Left lung (tissue), 14 donors: ENCODE results near the gene BMPR1B. TPM values are rescaled to one million over a fixed set of nuclear protein-coding genes. Genes with fewer than 3 reads are reported as not detected.

ENCODE experiments used
- ATAC-seq: fragments of 200-7000 bp; cut with Tn5 transposase; one replicate; pipeline ENCODE4 v1.9.1; 2020; ENCODE audit warnings: moderate library complexity
- DNase-seq, 4 donors: peaks; one replicate each; pipeline ENCODE4 v3.0.0-alpha.2; 2013 to 2020
- H3K27ac ChIP-seq, 2 donors: fragments of 200-600 bp; sonication (generic) in 1 of 2; one replicate each; pipeline versions ENCODE4 v1.5.0 to v1.8.0; 2020 to 2021
- H3K27me3 ChIP-seq, 2 donors: fragments of 200-600 bp; sonication (generic) in 1 of 2; one replicate each; pipeline versions ENCODE4 v1.5.0 to v1.8.0; 2020 to 2021
- H3K36me3 ChIP-seq, 2 donors: fragments of 200-600 bp; sonication (generic) in 1 of 2; one replicate each; pipeline versions ENCODE4 v1.5.0 to v1.8.0; 2020 to 2021
- H3K4me1 ChIP-seq, 2 donors: fragments of 200-600 bp; one replicate each; pipeline ENCODE4 v1.8.0; 2021
- H3K4me3 ChIP-seq, 2 donors: fragments of 200-600 bp; sonication (generic) in 1 of 2; one replicate each; pipeline versions ENCODE4 v1.5.0 to v1.8.0; 2020 to 2021; ENCODE audit warnings: mild to moderate bottlenecking in 1 of 2
- H3K9me3 ChIP-seq, 2 donors: fragments of 200-600 bp; sonication (generic) in 1 of 2; one replicate each; pipeline versions ENCODE4 v1.5.0 to v1.8.0; 2020 to 2021
- intact Hi-C, 2 donors: fragments of 100-400 bp; cut with DNase I; formaldehyde crosslinking; loops; one replicate each; pipeline versions ENCODE4 v1.11.2 to v1.14.2; 2022
- long read RNA-seq, 12 donors: library from polyadenylated mRNA in 2 of 12; unstranded in 2 of 12; transcript quantifications; one replicate each; pipeline ENCODE4 v2.0.0 and lab custom pipeline, GENCODE V29; 2019 to 2026
- polyA plus RNA-seq, 6 donors: library from polyadenylated mRNA; unstranded; fragments of 120-200 nt; gene quantifications; one replicate each; pipeline ENCODE4 v1.2.1, GENCODE V29; 2013; ENCODE audit not compliant: insufficient read length in 6 of 6
- total RNA-seq, 2 donors: library from RNA; stranded (reverse); fragmentation: NEBNext Ultra II Directional; extraction: Animal tissue kit (Norgen Biotek cat#: 25700); gene quantifications; one replicate each; pipeline ENCODE4 v1.2.1, GENCODE V29; 2021
- TF ChIP-seq, protein P1 (sequence below), 2 donors: fragments of 200-600 bp; sonication (generic) in 1 of 2; IDR thresholded peaks; one replicate each; pipeline versions ENCODE4 v1.5.0 to v1.8.0; 2021; ENCODE audit warnings: antibody characterized with exemption in 2 of 2
- donor health status: DM: no; HTN: yes; CAD: no.
- donor health status: DM: no; HTN: no; CAD: no.

Gene BMPR1B
- total RNA-seq (1 to 10 TPM in 1 of 2 donors, under 1 TPM in 1; 0.61 to 3.3 TPM), polyA plus RNA-seq (1 to 10 TPM in 3 of 6 donors, under 1 TPM in 3; 0.67 to 1.3 (median 1.1) TPM)
- long read RNA-seq, donor 1: 0 reads
- long read RNA-seq, donor 2: 0 reads
- long read RNA-seq, donor 3: 0 reads
- long read RNA-seq, donor 4: 0 reads
- long read RNA-seq, donor 5: 0 reads
- long read RNA-seq, donor 6: 0 reads
- long read RNA-seq, donor 7: 0 reads
- long read RNA-seq, donor 8: 0 reads
- long read RNA-seq, donor 9: 0 reads
- long read RNA-seq, donor 10: 0 reads
- long read RNA-seq, donor 11, full-length matches to known transcripts: 4 of 10 reads
- long read RNA-seq, donor 11, partial matches to known transcripts: 6 of 10 reads
- long read RNA-seq, donor 11, other reads (novel, unspliced or antisense): 0 of 10 reads
- long read RNA-seq, donor 12: 0 reads

- DNase-seq: peak in 2 of 4 donors; percentile 33 to 50
Measured at GRCh38 chr4:94757192-94758140, at the start of gene BMPR1B. BMPR1B (plus strand) TSS chr4:94757955; CDS start chr4:95104425, 346,470 bp downstream.

GRCh38 chr4:94711635-94712034 is 46.1 kb upstream of the BMPR1B start:
- H3K9me3 ChIP-seq: no peaks in the 10 kb centered on the region
- DNase-seq: no peak

More at GRCh38 chr4:94757192-94758140, at the start of gene BMPR1B:
- Histone ChIP-seq H3K36me3 (no peaks in the 10 kb centered on the region), H3K27ac (no peak within 1 kb of the TSS), H3K27me3 (peaks cover 46 to 93% of the 10 kb centered on the region in 2 donors), H3K9me3 (no peaks in the 10 kb centered on the region), H3K4me1 (peaks cover 0 to 10% of the 10 kb centered on the region in 2 donors), H3K4me3 (peak within 1 kb of the TSS; percentile 19 to 35)
- intact Hi-C loops: no loop called here
- TF ChIP-seq, protein P1, sequence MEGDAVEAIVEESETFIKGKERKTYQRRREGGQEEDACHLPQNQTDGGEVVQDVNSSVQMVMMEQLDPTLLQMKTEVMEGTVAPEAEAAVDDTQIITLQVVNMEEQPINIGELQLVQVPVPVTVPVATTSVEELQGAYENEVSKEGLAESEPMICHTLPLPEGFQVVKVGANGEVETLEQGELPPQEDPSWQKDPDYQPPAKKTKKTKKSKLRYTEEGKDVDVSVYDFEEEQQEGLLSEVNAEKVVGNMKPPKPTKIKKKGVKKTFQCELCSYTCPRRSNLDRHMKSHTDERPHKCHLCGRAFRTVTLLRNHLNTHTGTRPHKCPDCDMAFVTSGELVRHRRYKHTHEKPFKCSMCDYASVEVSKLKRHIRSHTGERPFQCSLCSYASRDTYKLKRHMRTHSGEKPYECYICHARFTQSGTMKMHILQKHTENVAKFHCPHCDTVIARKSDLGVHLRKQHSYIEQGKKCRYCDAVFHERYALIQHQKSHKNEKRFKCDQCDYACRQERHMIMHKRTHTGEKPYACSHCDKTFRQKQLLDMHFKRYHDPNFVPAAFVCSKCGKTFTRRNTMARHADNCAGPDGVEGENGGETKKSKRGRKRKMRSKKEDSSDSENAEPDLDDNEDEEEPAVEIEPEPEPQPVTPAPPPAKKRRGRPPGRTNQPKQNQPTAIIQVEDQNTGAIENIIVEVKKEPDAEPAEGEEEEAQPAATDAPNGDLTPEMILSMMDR (IDR thresholded peaks at IDR 0.05): no peak
- peak; percentile 73 for ATAC-seq

GRCh38 chr4:94714365-94715160 is 43.2 kb upstream of the BMPR1B start:
- Histone ChIP-seq H3K9me3 (no peaks in the 10 kb centered on the region), H3K4me3 (no peak overlapping the region), H3K36me3 (no peaks in the 10 kb centered on the region), H3K4me1 (no peaks in the 10 kb centered on the region), H3K27me3 (no peaks in the 10 kb centered on the region), H3K27ac (no peak overlapping the region)
- ATAC-seq (no peak), DNase-seq (no peak)
- intact Hi-C loops: no loop called here
- TF ChIP-seq, protein P1 (IDR thresholded peaks at IDR 0.05): no peak

More at GRCh38 chr4:94711635-94712034, 46.1 kb upstream of the BMPR1B start:
- H3K36me3 ChIP-seq: no peaks in the 10 kb centered on the region
- H3K27ac ChIP-seq: no peak overlapping the region
- H3K27me3 ChIP-seq: no peaks in the 10 kb centered on the region
- ATAC-seq: no peak
- H3K4me1 ChIP-seq: no peaks in the 10 kb centered on the region
- no peak overlapping the region for H3K4me3 ChIP-seq
- intact Hi-C loops: no loop called here
- TF ChIP-seq, protein P1 (IDR thresholded peaks at IDR 0.05): no peak

GRCh38 chr4:94715726-94716125 is 42.0 kb upstream of the BMPR1B start:
- H3K4me1 ChIP-seq: no peaks in the 10 kb centered on the region
- no peak overlapping the region for H3K4me3 ChIP-seq
- H3K36me3 ChIP-seq: no peaks in the 10 kb centered on the region
- H3K9me3 ChIP-seq: peaks cover 0 to 3% of the 10 kb centered on the region in 2 donors
- peak; percentile 25 for ATAC-seq
- H3K27ac ChIP-seq: no peak overlapping the region
- intact Hi-C loops: no loop called here
- DNase-seq: no peak
- no peaks in the 10 kb centered on the region for H3K27me3 ChIP-seq
- TF ChIP-seq, protein P1 (IDR thresholded peaks at IDR 0.05): no peak
